ENCODE results near the gene KIAA1217.
"Not testable (repeated sequence)": the region's sequence is repeated elsewhere in the genome, so short reads cannot be mapped to it uniquely, and the experiment has no call there.

The KIAA1217 gene

GRCh38 chr10:24292304-24293293 is 83.7 kb downstream of the KIAA1217 start:
- DNase-seq: peak in 1 of 2 experiments; percentile 6

- DNase-seq: no peak
Observed at GRCh38 chr10:24299578-24300260, 90.8 kb downstream of the KIAA1217 start.

- no peak for DNase-seq
Observed at GRCh38 chr10:24303522-24304310, 94.8 kb downstream of the KIAA1217 start.

GRCh38 chr10:24305551-24306506 is 96.9 kb downstream of the KIAA1217 start:
- DNase-seq: no peak

GRCh38 chr10:24306507-24306875 is 97.6 kb downstream of the KIAA1217 start:
- DNase-seq: no peak

GRCh38 chr10:24307116-24307515 is 98.2 kb downstream of the KIAA1217 start:
- DNase-seq: no peak

- DNase-seq: no peak
Observed at GRCh38 chr10:24307696-24308485, 99.0 kb downstream of the KIAA1217 start.

- DNase-seq: no peak
Observed at GRCh38 chr10:24310104-24310503, 101.2 kb downstream of the KIAA1217 start.

GRCh38 chr10:24311888-24312287 is 103.0 kb downstream of the KIAA1217 start:
- DNase-seq: no peak

GRCh38 chr10:24313283-24313682 is 104.3 kb downstream of the KIAA1217 start:
- DNase-seq: peak; percentile 55 to 71

- no peak for DNase-seq
Observed at GRCh38 chr10:24315211-24315610, 106.3 kb downstream of the KIAA1217 start.

GRCh38 chr10:24318517-24318916 is 109.6 kb downstream of the KIAA1217 start:
- DNase-seq: no peak

- DNase-seq: no peak
Observed at GRCh38 chr10:24320373-24320772, 111.4 kb downstream of the KIAA1217 start.

GRCh38 chr10:24324651-24325050 is 115.7 kb downstream of the KIAA1217 start:
- no peak for DNase-seq

GRCh38 chr10:24331457-24331856 is 122.5 kb downstream of the KIAA1217 start:
- DNase-seq: no peak

- DNase-seq: no peak
Observed at GRCh38 chr10:24333736-24334135, 124.8 kb downstream of the KIAA1217 start.

GRCh38 chr10:24334279-24334939 is 125.5 kb downstream of the KIAA1217 start:
- DNase-seq: no peak

GRCh38 chr10:24337723-24338122 is 128.8 kb downstream of the KIAA1217 start:
- DNase-seq: not testable (repeated sequence)

- DNase-seq: no peak
Observed at GRCh38 chr10:24339387-24339786, 130.4 kb downstream of the KIAA1217 start.

GRCh38 chr10:24340446-24340845 is 131.5 kb downstream of the KIAA1217 start:
- DNase-seq: no peak

Measured in NCI-H524 (cell line).